CD4-positive, CD25-positive, alpha-beta regulatory T cell (primary cell): ENCODE data around the gene SPDYE16. TPM values are rescaled to one million over a fixed set of nuclear protein-coding genes. Genes with fewer than 3 reads are reported as not detected.
"Not testable (repeated sequence)": the region's sequence is repeated elsewhere in the genome, so short reads cannot be mapped to it uniquely, and the experiment has no call there.

ENCODE experiments used
- ATAC-seq, 2 donors: fragments of 150-1000 bp; cut with Tn5 transposase; one replicate each; pipeline ENCODE4 v1.10.0; 2021; ENCODE audit warnings: low read depth in 2 of 2, moderate number of reproducible peaks in 2 of 2, moderate library complexity in 1 of 2
- DNase-seq, 3 donors: peaks; one replicate each; pipeline versions ENCODE4 v3.0.0 to v3.0.0-alpha.2; 2012 to 2022; ENCODE audit warnings: mixed read lengths in 1 of 3
- H3K27ac ChIP-seq: one replicate; pipeline ENCODE4 v1.7.0; 2013; ENCODE audit warnings: mild to moderate bottlenecking, low read length; ENCODE audit not compliant: insufficient read depth, poor library complexity, severe bottlenecking
- H3K27me3 ChIP-seq: one replicate; pipeline ENCODE4 v1.7.0; 2013; ENCODE audit warnings: low read length; ENCODE audit not compliant: control insufficient read depth, insufficient read depth
- H3K36me3 ChIP-seq: one replicate; pipeline ENCODE4 v1.7.0; 2013; ENCODE audit warnings: mild to moderate bottlenecking, low read length, moderate library complexity; ENCODE audit not compliant: control insufficient read depth, insufficient read depth
- H3K4me1 ChIP-seq: 2 replicates; pipeline ENCODE4 v1.7.0; 2013; ENCODE audit warnings: mild to moderate bottlenecking, low read length; ENCODE audit not compliant: insufficient read depth, control insufficient read depth, poor library complexity, severe bottlenecking
- H3K4me3 ChIP-seq: one replicate; pipeline ENCODE4 v1.7.0; 2013; ENCODE audit warnings: low read depth, mild to moderate bottlenecking, low read length, moderate library complexity
- H3K9me3 ChIP-seq, 2 experiments: 1 replicate in 1 of 2; 2 replicates in 1 of 2; pipeline ENCODE4 v1.7.0; 2013; ENCODE audit warnings: low read length in 2 of 2, mild to moderate bottlenecking in 1 of 2, moderate library complexity in 1 of 2; ENCODE audit not compliant: control insufficient read depth in 2 of 2
- H3K27ac Mint-ChIP-seq, 3 donors: one replicate each; pipeline ENCODE4 v1.8.0; 2020 to 2022; ENCODE audit warnings: mild to moderate bottlenecking in 3 of 3, mixed read lengths in 3 of 3, moderate library complexity in 2 of 3
- H3K27me3 Mint-ChIP-seq: one replicate; pipeline ENCODE4 v1.8.0; 2022; ENCODE audit warnings: mild to moderate bottlenecking, mixed read lengths
- H3K36me3 Mint-ChIP-seq: one replicate; pipeline ENCODE4 v1.8.0; 2020; ENCODE audit warnings: mixed read lengths
- H3K4me1 Mint-ChIP-seq, 4 donors: one replicate each; pipeline ENCODE4 v1.8.0; 2020 to 2022; ENCODE audit warnings: mixed read lengths in 4 of 4, mild to moderate bottlenecking in 1 of 4
- H3K4me3 Mint-ChIP-seq, 4 donors: one replicate each; pipeline ENCODE4 v1.8.0; 2020 to 2022; ENCODE audit warnings: mild to moderate bottlenecking in 4 of 4, mixed read lengths in 4 of 4, moderate library complexity in 3 of 4
- H3K9me3 Mint-ChIP-seq, 7 donors: one replicate each; pipeline ENCODE4 v1.8.0; 2020 to 2022; ENCODE audit warnings: mixed read lengths in 7 of 7, mild to moderate bottlenecking in 3 of 7, moderate library complexity in 2 of 7
- polyA plus RNA-seq, 4 donors: library from polyadenylated mRNA; unstranded; fragments of 300-500 nt; fragmentation: Illumina TruSeq; gene quantifications; one replicate each; pipeline ENCODE4 v1.2.3, GENCODE V29; 2021
- total RNA-seq: library from RNA; stranded (reverse); gene quantifications from one replicate; pipeline ENCODE4 v1.2.3, GENCODE V29; 2022

The SPDYE16 gene
- total and polyA plus RNA-seq, 5 donors from 2014 or later, result 0.06 to 2.9 (median 0.09) TPM; not detected in 2

DNA sequence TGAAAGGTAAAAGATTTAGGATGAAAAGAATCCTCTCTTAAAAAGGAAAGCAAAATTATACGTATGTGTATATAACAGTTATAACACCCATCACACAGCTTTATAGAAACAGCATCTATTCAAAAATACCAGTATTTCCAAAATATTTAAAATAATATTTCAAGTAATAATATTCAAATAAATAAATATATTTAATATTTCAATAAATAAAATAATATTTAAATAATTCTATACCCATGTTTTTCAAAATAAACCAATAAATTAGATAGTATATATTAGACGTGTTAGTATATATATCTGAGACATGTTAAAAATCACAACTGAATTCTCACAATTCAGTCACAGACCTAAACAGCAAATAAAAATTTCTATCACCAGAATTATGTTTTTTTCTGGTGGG lies 11.5 kb downstream of the SPDYE16 start:
- not testable (repeated sequence) for H3K4me3 ChIP-seq, H3K36me3 ChIP-seq, H3K4me1 ChIP-seq, H3K27me3 ChIP-seq, H3K27ac Mint-ChIP-seq, H3K4me1 Mint-ChIP-seq, H3K4me3 Mint-ChIP-seq, H3K36me3 Mint-ChIP-seq, ATAC-seq, H3K27me3 Mint-ChIP-seq, H3K27ac ChIP-seq, H3K9me3 ChIP-seq, H3K9me3 Mint-ChIP-seq, DNase-seq

DNA sequence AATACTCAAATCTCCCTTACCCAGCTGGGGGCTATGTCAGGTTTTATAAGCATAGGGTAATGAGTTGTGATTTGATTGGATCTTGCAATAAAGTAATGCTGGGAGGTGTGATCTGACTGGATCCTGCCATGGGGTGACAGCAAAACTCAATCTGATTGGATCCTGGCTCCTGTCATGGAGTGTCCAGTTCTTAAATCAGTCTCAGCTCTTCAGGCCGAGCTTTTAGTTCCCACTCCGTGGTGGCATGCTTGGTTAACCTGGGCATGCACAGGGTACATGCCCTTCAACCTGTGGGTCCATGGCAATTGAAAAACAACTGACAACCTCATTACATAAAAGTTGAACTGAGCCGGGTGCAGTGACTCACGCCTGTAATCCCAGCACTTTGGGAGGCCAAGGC lies 16.9 kb downstream of the SPDYE16 start:
- not testable (repeated sequence) for H3K4me3 ChIP-seq, H3K36me3 Mint-ChIP-seq, H3K4me3 Mint-ChIP-seq, H3K4me1 Mint-ChIP-seq, H3K27ac ChIP-seq, H3K9me3 Mint-ChIP-seq, H3K36me3 ChIP-seq, H3K27me3 ChIP-seq, H3K4me1 ChIP-seq, DNase-seq, H3K27me3 Mint-ChIP-seq, H3K9me3 ChIP-seq, ATAC-seq, H3K27ac Mint-ChIP-seq

GRCh38 chr7:76516932-76517331 lies 26.2 kb downstream of the SPDYE16 start:
- H3K27ac ChIP-seq, H3K9me3 ChIP-seq, H3K27ac Mint-ChIP-seq, H3K36me3 ChIP-seq, H3K27me3 ChIP-seq, ATAC-seq, H3K4me3 Mint-ChIP-seq, H3K36me3 Mint-ChIP-seq, H3K4me1 Mint-ChIP-seq, H3K9me3 Mint-ChIP-seq, H3K4me3 ChIP-seq, H3K27me3 Mint-ChIP-seq, H3K4me1 ChIP-seq, DNase-seq: not testable (repeated sequence)

DNA sequence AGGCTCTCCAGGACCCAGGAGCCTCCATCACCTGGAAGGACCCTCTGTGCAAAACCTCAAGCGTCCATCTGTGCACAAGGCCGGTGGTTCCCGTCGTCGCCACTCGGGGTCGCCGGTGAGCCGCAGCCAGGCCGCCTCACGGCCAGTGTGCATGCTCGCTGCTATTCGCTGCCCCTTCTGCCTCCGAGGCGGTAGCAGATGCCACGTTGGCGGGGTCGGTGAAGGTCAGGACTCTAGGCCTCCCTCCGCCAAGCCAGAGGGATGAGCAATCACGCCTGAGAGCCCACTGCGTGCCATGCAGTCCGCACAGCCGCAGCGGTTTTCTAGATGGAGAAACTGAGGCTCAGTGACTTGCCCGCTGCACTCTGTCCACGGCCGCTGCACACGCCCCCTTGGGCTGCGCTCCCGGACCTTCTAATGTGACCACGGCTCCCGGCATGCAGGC lies 27.1 kb downstream of the SPDYE16 start:
- no peaks in the 10 kb centered on the region for H3K9me3 ChIP-seq
- Mint-ChIP-seq H3K27me3 (peaks cover 4% of the 10 kb centered on the region), H3K27ac (no peak overlapping the region), H3K4me3 (no peak overlapping the region), H3K4me1 (no peaks in the 10 kb centered on the region), H3K9me3 (peaks cover 0 to 1% (median 0%) of the 10 kb centered on the region in 7 donors), H3K36me3 (no peaks in the 10 kb centered on the region)
- no peak overlapping the region for H3K27ac ChIP-seq
- H3K27me3 ChIP-seq, result no peaks in the 10 kb centered on the region
- DNase-seq (peak in 1 of 3 donors; percentile 28), ATAC-seq (peak in 1 of 2 donors; percentile 29)
- no peak overlapping the region for H3K4me3 ChIP-seq
- no peaks in the 10 kb centered on the region for H3K4me1 ChIP-seq
- no peaks in the 10 kb centered on the region for H3K36me3 ChIP-seq

DNA sequence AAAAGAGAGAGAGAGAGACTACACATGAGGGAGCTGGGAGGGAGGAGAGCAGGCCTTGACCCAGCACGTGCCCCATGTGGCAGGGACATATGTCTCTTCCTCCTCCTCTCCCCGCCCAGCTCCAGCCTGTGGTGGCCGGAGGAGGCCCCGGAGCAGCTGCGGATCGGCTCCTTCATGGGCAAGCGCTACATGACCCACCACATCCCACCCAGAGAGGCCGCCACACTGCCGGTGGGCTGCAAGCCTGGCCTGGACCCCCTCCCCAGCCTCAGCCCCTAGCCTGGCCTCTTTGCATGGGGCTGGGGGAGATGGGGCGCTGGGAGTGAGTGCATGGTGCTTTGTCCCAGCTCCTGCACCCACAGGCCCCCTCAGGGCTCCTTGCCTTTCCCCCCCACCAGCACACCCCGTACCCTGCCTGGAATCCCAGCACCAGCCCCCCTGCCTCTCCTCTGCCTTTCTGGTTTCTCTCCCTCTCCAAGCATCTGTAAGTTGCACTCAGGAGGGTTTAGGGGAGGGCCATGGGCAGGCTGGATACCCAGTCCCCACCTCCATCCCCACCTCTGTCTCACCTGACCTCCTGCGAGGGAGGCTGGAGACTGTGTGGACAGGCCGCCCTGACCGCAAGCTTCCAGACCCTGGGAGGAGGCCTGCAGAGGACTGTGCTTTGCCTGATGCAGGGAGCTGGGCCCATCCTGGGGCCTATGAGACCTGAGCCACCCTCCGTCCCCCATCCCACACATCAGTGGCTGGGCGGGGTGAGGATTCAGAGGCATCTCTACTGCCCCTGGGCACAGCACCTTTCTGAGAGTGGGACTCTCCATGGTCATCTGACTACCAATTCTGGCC lies 27.9 kb downstream of the SPDYE16 start:
- Histone ChIP-seq H3K4me1 (no peaks in the 10 kb centered on the region), H3K9me3 (no peaks in the 10 kb centered on the region), H3K27ac (no peak overlapping the region), H3K27me3 (no peaks in the 10 kb centered on the region), H3K36me3 (no peaks in the 10 kb centered on the region), H3K4me3 (no peak overlapping the region)
- H3K27ac Mint-ChIP-seq, result no peak overlapping the region
- ATAC-seq (no peak), DNase-seq (no peak)
- H3K4me3 Mint-ChIP-seq, result no peak overlapping the region
- H3K27me3 Mint-ChIP-seq, result peaks cover 4% of the 10 kb centered on the region
- H3K4me1 Mint-ChIP-seq, result no peaks in the 10 kb centered on the region
- H3K36me3 Mint-ChIP-seq, result no peaks in the 10 kb centered on the region
- H3K9me3 Mint-ChIP-seq, result peaks cover 0 to 1% (median 0%) of the 10 kb centered on the region in 7 donors

- H3K4me3 Mint-ChIP-seq, result no peak overlapping the region
- ATAC-seq (no peak), DNase-seq (no peak)
- no peak overlapping the region for H3K4me3 ChIP-seq
- no peaks in the 10 kb centered on the region for H3K27me3 ChIP-seq
- H3K36me3 ChIP-seq, result no peaks in the 10 kb centered on the region
- no peaks in the 10 kb centered on the region for H3K9me3 ChIP-seq
- peaks cover 4% of the 10 kb centered on the region for H3K27me3 Mint-ChIP-seq
- H3K9me3 Mint-ChIP-seq, result peaks cover 0 to 1% (median 0%) of the 10 kb centered on the region in 7 donors
- no peaks in the 10 kb centered on the region for H3K4me1 ChIP-seq
- no peak overlapping the region for H3K27ac ChIP-seq
- H3K4me1 Mint-ChIP-seq, result peaks cover 0 to 2% (median 0%) of the 10 kb centered on the region in 4 donors
- no peak overlapping the region for H3K27ac Mint-ChIP-seq
- no peaks in the 10 kb centered on the region for H3K36me3 Mint-ChIP-seq
These were observed 29.0 kb downstream of the SPDYE16 start for GRCh38 chr7:76513817-76514799.

GRCh38 chr7:76512941-76513816 lies 29.9 kb downstream of the SPDYE16 start:
- Histone ChIP-seq H3K27ac (no peak overlapping the region), H3K36me3 (no peaks in the 10 kb centered on the region), H3K4me1 (no peaks in the 10 kb centered on the region), H3K4me3 (no peak overlapping the region), H3K27me3 (no peaks in the 10 kb centered on the region), H3K9me3 (no peaks in the 10 kb centered on the region)
- Mint-ChIP-seq H3K9me3 (peaks cover 0 to 1% (median 0%) of the 10 kb centered on the region in 7 donors), H3K27me3 (peaks cover 4% of the 10 kb centered on the region), H3K4me3 (no peak overlapping the region), H3K27ac (peak overlapping the region in 1 of 3 donors; percentile 94), H3K4me1 (peaks cover 0 to 2% (median 0%) of the 10 kb centered on the region in 4 donors), H3K36me3 (no peaks in the 10 kb centered on the region)
- ATAC-seq (no peak), DNase-seq (no peak)
